Heart left ventricle (tissue), 16 donors: Measurements from ENCODE around the gene PHAX. TPM values are rescaled to one million over a fixed set of nuclear protein-coding genes. Genes with fewer than 3 reads are reported as not detected.
A peak's percentile ranks its signal among the peaks of the same experiment; 100 is the strongest.

ENCODE experiments used
- ATAC-seq, 4 donors: fragments of 200-7000 bp; cut with Tn5 transposase; one replicate each; pipeline ENCODE4 v1.9.1; 2020 to 2022; ENCODE audit warnings: moderate library complexity in 4 of 4, mild to moderate bottlenecking in 3 of 4, moderate number of reproducible peaks in 1 of 4
- DNase-seq, 5 donors: peaks; one replicate each; pipeline ENCODE4 v3.0.0-alpha.2; 2020
- H3K27ac ChIP-seq, 12 donors: fragments of 200-600 bp; sonication (generic) in 4 of 12; one replicate each; pipeline versions ENCODE4 v1.5.0 to v1.8.0; 2016 to 2022; ENCODE audit warnings: mild to moderate bottlenecking in 2 of 12
- H3K27me3 ChIP-seq, 9 donors: fragments of 200-600 bp; sonication (generic) in 2 of 9; one replicate each; pipeline versions ENCODE4 v1.5.1 to v1.8.0; 2016 to 2022; ENCODE audit warnings: mild to moderate bottlenecking in 3 of 9
- H3K36me3 ChIP-seq, 9 donors: fragments of 200-600 bp; sonication (generic) in 2 of 9; one replicate each; pipeline versions ENCODE4 v1.5.0 to v1.8.0; 2018 to 2022; ENCODE audit warnings: mild to moderate bottlenecking in 2 of 9
- H3K4me1 ChIP-seq, 12 donors: fragments of 200-600 bp; sonication (generic) in 4 of 12; one replicate each; pipeline versions ENCODE4 v1.5.0 to v1.8.0; 2016 to 2022; ENCODE audit warnings: mild to moderate bottlenecking in 3 of 12
- H3K4me3 ChIP-seq, 12 donors: fragments of 200-600 bp; sonication (generic) in 4 of 12; one replicate each; pipeline versions ENCODE4 v1.5.0 to v1.8.0; 2017 to 2022; ENCODE audit warnings: mild to moderate bottlenecking in 9 of 12, moderate library complexity in 4 of 12
- H3K9me3 ChIP-seq, 12 donors: fragments of 200-600 bp; sonication (generic) in 4 of 12; one replicate each; pipeline versions ENCODE4 v1.5.0 to v1.8.0; 2016 to 2022; ENCODE audit warnings: mild to moderate bottlenecking in 1 of 12
- CTCF ChIP-seq, 12 donors: fragments of 200-600 bp; sonication (generic) in 4 of 12; IDR thresholded peaks; one replicate each; pipeline versions ENCODE4 v1.5.0 to v1.8.0; 2018 to 2022; ENCODE audit warnings: antibody characterized with exemption in 12 of 12, mild to moderate bottlenecking in 5 of 12
- POLR2A ChIP-seq, 2 donors: fragments of 450-650 bp; IDR thresholded peaks; one replicate each; pipeline ENCODE4 v1.6.1; 2017; ENCODE audit warnings: antibody characterized with exemption in 2 of 2, mild to moderate bottlenecking in 2 of 2, moderate library complexity in 2 of 2
- WGBS, 4 donors: extraction: QIAGEN DNeasy Blood & Tissue Kit in 2 of 4; methylation state at CpG; one replicate each; pipeline versions ENCODE4 v1.1.5 to v1.1.7; 2013 to 2018; 5-methylcytosine and 5-hydroxymethylcytosine counted together
- intact Hi-C, 10 donors: fragments of 100-400 bp; cut with DNase I; formaldehyde crosslinking; loops; one replicate each; pipeline versions ENCODE4 v1.11.1 to v1.14.2; 2022
- polyA plus RNA-seq, 2 donors: library from polyadenylated mRNA; stranded (reverse); fragments of 200-250 nt; gene quantifications; one replicate each; pipeline ENCODE4 v1.2.3, GENCODE V29; 2013
- total RNA-seq, 9 donors: library from RNA; depleted of rRNA in 2 of 9; stranded (reverse); fragments of >200 nt in 2 of 9; fragmentation: NEBNext Ultra II Directional in 3 of 9; extraction: Animal tissue kit (Norgen Biotek cat#: 25700) in 3 of 9; gene quantifications; one replicate each; pipeline versions ENCODE4 v1.1.0 to v1.2.4, GENCODE V29; 2016 to 2023
- donor health status: ischemic (EF 13 %, LVEDD 7.1; RV severe dilation, severe dysfunction).
- donor health status: healthy with polysubstance abuse.
- donor health status: DM: no; HTN: yes; CAD: no.
- donor health status: DM: no; HTN: no; CAD: no.
- donor health status: ischemic (EF 25% LVEDD 6.9; RV normal size, moderate dysfunction).
- donor health status: ischemic (EF 25% LVEDD 5.7; RV mildly dilated, moderate dysfunction).
- donor health status: healthy.
- donor health status: DM: yes; HTN: yes; CAD: no.
- donor health status: ischemic (EF 35%, LVEDD 5.7; RV mildly dilated, moderate dysfunction).
- donor health status: nonischemic (EF 11% LVEDD 7.7; RV severe dilation, severe dysfunction).
- donor health status: DM: yes; HTN: yes; CAD: no.
- donor health status: PGD.
- donor health status: ischemic (EF 29% LVEDD 5.4; RV normal size, mild dysfunction).
- donor health status: nonischemic (EF 23%, LVEDD 6.1; RV moderate dilation, normal function).

Gene PHAX
- total and polyA plus RNA-seq, 11 donors = 16.6 to 32.7 (median 29.6) TPM

GRCh38 chr5:126651013-126651577 is 50.3 kb downstream of the PHAX start:
- Histone ChIP-seq H3K36me3 (no peaks in the 10 kb centered on the region), H3K27me3 (no peaks in the 10 kb centered on the region), H3K9me3 (peaks cover 0 to under 1% (median 0%) of the 10 kb centered on the region in 12 donors), H3K4me1 (no peaks in the 10 kb centered on the region), H3K27ac (no peak overlapping the region), H3K4me3 (no peak overlapping the region)
- WGBS, 4 donors = 82 to 98% (median 89%) methylated on average over 1 of the region's 1 CpG
- DNase-seq (no peak), ATAC-seq (no peak)
- intact Hi-C loops = loop anchor here in 4 of 10 donors (10.0 kb wide), 2 partner anchors 664 to 844 kb away; no protein-coding TSS in a partner anchor
- TF ChIP-seq CTCF (IDR thresholded peaks at IDR 0.05) (no peak), POLR2A (IDR thresholded peaks at IDR 0.05) (no peak)

- intact Hi-C loops = loop anchor here in 6 of 10 donors (5.0 to 10.0 kb wide), 6 partner anchors 121 to 838 kb away; partner anchors contain the start of gene LMNB1 (in 3 of the 6)
- DNase-seq (no peak), ATAC-seq (no peak)
- Histone ChIP-seq H3K4me3 (no peak overlapping the region), H3K9me3 (no peaks in the 10 kb centered on the region), H3K27me3 (no peaks in the 10 kb centered on the region), H3K27ac (no peak overlapping the region), H3K4me1 (no peaks in the 10 kb centered on the region), H3K36me3 (no peaks in the 10 kb centered on the region)
- WGBS, 4 donors = 3 to 7% (median 4%) methylated on average over 5 of the region's 5 CpGs
- TF ChIP-seq POLR2A (IDR thresholded peaks at IDR 0.05) = no peak
- TF ChIP-seq CTCF (IDR thresholded peaks at IDR 0.05) = peak; percentile 57 to 87 (median 70)
Observed at GRCh38 chr5:126656401-126657007, 55.8 kb downstream of the PHAX start.

- ATAC-seq (no peak), DNase-seq (no peak)
- H3K36me3 ChIP-seq = no peaks in the 10 kb centered on the region
- no peaks in the 10 kb centered on the region for H3K27me3 ChIP-seq
- intact Hi-C loops = loop anchor here in 6 of 10 donors (5.0 to 10.0 kb wide), 6 partner anchors 119 to 836 kb away; partner anchors contain the start of gene LMNB1 (in 3 of the 6)
- H3K9me3 ChIP-seq = no peaks in the 10 kb centered on the region
- TF ChIP-seq CTCF (IDR thresholded peaks at IDR 0.05) = no peak
- no peak for TF ChIP-seq POLR2A (IDR thresholded peaks at IDR 0.05)
- H3K4me1 ChIP-seq = no peaks in the 10 kb centered on the region
- no peak overlapping the region for H3K4me3 ChIP-seq
- H3K27ac ChIP-seq = no peak overlapping the region
- 61 to 72% (median 68%) methylated on average over 5 of the region's 5 CpGs for WGBS, 4 donors
Observed at GRCh38 chr5:126658561-126658960, 57.8 kb downstream of the PHAX start.

- H3K4me3 ChIP-seq = no peak overlapping the region
- no peaks in the 10 kb centered on the region for H3K27me3 ChIP-seq
- H3K9me3 ChIP-seq = no peaks in the 10 kb centered on the region
- TF ChIP-seq CTCF (IDR thresholded peaks at IDR 0.05) (no peak), POLR2A (IDR thresholded peaks at IDR 0.05) (no peak)
- ATAC-seq = no peak
- H3K27ac ChIP-seq = no peak overlapping the region
- intact Hi-C loops = loop anchor here in 6 of 10 donors (5.0 to 10.0 kb wide), 6 partner anchors 117 to 835 kb away; partner anchors contain the start of gene LMNB1 (in 3 of the 6)
- no peak for DNase-seq
- no peaks in the 10 kb centered on the region for H3K36me3 ChIP-seq
- no peaks in the 10 kb centered on the region for H3K4me1 ChIP-seq
- 88 to 95% (median 91%) methylated on average over 2 of the region's 2 CpGs for WGBS, 4 donors
Observed at GRCh38 chr5:126659805-126660482, 59.2 kb downstream of the PHAX start.
